Stimulated activated CD4-positive, alpha-beta T cell treated with anti-CD3 and anti-CD28 coated beads, Interleukin-12 subunit alpha, Interleukin-12 subunit beta, amount 100 ng/mL, for 48 hours (primary cell): ENCODE data around the gene C1orf167.

ENCODE experiments used
- DNase-seq, 3 donors: peaks; one replicate each; pipeline ENCODE4 v3.0.0-alpha.2; 2020; ENCODE audit warnings: low read depth in 2 of 3, low spot score in 1 of 3

C1orf167 gene

GRCh38 chr1:11833497-11833896 lies 71.5 kb downstream of the C1orf167 start:
- DNase-seq: no peak

DNA sequence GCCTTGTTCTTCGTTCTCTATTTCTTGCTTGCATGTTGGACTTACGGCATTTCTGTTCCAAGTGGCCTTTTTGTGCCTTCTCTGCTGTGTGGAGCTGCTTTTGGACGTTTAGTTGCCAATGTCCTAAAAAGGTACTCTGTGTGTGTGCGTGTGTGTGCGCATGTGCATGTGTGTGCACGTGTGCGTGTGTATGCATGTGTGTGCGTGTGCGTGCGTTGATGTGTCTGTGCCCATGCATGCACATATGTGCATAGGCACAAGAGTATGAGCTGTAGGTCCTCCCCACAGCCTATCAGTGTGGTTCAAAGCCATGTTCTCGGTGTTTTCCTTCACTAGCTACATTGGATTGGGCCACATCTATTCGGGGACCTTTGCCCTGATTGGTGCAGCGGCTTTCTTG lies 71.9 kb downstream of the C1orf167 start:
- no peak for DNase-seq

DNA sequence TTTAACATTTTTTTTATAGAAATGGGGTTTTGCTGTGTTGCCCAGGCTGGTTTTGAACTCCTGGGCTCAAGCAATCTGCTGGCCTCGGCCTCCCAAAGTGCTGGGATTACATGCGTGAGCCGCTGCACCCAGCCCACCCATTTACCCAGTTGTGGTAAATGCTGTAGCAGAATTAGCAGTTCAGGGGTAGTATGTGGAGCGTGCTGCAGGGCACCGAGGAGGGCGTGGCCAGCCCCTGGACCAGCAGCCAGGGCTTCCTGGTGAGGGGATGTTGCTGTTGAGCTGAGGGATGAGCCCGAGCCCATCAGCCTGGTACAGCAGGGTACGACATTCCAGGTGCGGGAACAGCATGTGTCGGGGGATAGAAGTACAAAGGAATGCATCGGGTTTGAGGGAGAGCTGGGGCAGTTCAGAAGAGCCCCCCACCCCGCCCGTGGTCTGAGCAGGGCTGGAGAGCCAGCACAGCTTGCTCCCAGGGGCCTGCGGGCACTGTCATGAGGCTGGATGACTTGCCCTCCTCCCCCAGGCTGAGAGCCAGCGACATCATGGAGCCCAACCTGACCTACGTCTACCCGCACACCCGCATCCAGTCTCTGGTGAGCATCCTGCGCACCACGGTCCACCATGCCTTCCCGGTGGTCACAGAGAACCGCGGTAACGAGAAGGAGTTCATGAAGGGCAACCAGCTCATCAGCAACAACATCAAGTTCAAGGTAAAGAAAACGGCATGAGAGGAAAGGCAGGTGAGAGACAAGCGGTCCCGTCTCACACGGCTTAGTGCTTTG lies 73.6 kb downstream of the C1orf167 start:
- no peak for DNase-seq

- no peak for DNase-seq
Observed at GRCh38 chr1:11836955-11837766, 75.2 kb downstream of the C1orf167 start.

DNA sequence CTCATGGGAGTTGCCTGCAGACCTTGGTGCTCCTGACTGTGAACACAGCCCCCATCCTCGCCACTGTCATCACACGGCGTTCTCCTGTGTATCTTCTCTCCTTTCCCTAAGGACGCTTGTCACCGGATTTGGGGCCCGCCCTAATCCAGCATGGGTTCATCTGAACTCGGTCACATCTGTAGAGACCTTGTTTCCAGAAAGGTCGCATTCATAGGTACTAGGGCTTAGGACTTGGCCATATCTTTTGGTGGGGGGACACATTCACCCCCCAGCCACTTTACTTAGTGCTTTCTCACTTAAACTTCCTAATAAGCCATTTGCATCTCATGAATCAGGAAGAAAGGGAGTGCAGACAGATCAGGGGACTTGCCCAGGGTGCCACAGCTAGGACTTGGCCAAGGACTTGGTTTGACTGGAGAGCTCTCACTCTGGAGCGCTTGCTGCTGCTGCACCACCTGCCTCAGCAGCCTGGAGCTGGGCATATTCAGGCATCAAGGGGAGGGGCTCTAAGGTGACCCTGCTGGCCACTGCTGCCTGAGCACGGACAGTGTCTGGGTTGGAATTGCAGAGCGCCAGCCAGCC lies 75.9 kb downstream of the C1orf167 start:
- DNase-seq: no peak

DNA sequence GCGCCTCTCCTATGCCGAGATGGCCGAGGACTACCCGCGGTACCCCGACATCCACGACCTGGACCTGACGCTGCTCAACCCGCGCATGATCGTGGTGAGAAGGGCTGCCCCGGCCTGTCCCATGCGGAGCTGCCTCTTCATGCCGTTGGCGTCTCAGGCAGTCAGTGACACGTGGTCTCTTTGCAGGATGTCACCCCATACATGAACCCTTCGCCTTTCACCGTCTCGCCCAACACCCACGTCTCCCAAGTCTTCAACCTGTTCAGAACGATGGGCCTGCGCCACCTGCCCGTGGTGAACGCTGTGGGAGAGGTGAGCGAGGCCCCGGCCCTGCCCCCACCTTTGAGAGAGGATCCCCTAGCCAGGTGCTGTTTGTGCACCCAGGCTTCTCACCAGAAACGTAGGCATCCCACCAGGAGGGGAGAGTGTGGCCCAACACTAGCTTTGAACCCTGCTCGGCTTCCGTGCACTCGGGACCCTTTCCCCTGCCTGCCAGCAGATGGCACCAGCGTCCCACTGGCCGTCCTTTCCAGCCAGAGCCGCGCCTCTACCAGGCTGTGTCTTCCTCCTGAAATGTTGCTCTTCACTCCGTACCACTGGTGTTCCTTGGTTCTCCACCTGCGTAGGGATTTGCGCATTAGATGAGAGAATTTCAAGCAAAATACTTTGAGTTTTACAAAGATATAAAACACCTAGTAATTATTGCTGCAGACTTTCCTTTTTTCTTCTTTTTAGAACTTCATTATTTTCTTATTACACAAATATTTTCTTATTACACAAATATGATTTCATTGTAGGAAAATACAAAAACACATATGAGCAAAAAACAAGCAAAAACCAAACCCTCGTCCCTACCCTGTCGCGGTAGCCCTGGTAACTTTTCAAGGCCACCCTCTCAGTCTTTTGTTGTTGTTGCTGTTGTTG lies 76.6 kb downstream of the C1orf167 start:
- DNase-seq: peak; percentile 49 to 61 (median 54)
